ENCODE data around the gene RAD51AP1.
"Not testable (repeated sequence)": the region's sequence is repeated elsewhere in the genome, so short reads cannot be mapped to it uniquely, and the experiment has no call there.

RAD51AP1 gene

DNA sequence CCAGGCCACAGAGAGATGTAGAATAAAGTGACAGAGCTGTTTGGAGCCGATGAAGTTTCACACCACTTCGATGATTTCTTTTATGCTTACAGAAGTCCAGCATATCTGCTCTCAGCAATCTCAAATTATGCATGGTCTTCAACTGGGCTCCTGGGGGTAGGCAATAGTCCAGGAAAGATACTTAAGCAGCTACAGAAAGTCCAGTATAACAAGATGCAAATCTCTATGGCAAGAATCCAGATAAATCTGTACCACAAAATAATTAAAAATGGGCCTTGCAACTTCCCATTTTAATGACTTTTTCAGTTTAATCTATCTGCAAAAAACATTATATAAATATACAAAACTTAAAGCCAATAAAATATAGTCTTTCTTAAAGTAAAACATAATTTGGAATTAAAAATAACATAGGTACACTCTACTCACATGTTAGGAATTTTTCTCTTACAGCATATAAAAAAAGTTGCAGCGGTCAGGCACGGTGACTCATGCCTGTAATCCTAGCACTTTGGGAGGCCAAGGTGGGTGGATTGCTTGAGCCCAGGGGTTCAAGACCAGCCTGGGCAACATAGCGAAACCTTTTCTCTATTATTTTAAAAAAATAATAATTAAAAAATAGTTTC is 20.5 kb upstream of the RAD51AP1 start:
- Histone ChIP-seq H3K4me1 (ENCODE audit: low read length) (no peaks in the 10 kb centered on the region), H3K36me3 (replicated peaks; ENCODE audit: low read depth, low read length) (no peaks in the 10 kb centered on the region), H3K4me3 (ENCODE audit: low read length) (no peak overlapping the region), H3K27ac (ENCODE audit: low read length) (no peak overlapping the region), H3K79me2 (ENCODE audit: low read length) (no peaks in the 10 kb centered on the region), H3K9ac (ENCODE audit: low read length) (no peak overlapping the region), H3K9me3 (ENCODE audit: insufficient read depth, low read length) (no peaks in the 10 kb centered on the region), H2AFZ (ENCODE audit: low read depth, low read length) (no peak overlapping the region), H3K4me2 (ENCODE audit: low read length) (no peak overlapping the region), H3K27me3 (ENCODE audit: low read depth, low read length) (no peaks in the 10 kb centered on the region), H4K20me1 (ENCODE audit: insufficient read depth, low read length) (no peaks in the 10 kb centered on the region)
- TF ChIP-seq, protein P1, sequence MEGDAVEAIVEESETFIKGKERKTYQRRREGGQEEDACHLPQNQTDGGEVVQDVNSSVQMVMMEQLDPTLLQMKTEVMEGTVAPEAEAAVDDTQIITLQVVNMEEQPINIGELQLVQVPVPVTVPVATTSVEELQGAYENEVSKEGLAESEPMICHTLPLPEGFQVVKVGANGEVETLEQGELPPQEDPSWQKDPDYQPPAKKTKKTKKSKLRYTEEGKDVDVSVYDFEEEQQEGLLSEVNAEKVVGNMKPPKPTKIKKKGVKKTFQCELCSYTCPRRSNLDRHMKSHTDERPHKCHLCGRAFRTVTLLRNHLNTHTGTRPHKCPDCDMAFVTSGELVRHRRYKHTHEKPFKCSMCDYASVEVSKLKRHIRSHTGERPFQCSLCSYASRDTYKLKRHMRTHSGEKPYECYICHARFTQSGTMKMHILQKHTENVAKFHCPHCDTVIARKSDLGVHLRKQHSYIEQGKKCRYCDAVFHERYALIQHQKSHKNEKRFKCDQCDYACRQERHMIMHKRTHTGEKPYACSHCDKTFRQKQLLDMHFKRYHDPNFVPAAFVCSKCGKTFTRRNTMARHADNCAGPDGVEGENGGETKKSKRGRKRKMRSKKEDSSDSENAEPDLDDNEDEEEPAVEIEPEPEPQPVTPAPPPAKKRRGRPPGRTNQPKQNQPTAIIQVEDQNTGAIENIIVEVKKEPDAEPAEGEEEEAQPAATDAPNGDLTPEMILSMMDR (IDR thresholded peaks at IDR 0.05; ENCODE audit: low read depth, low read length): no peak
- no peak for TF ChIP-seq EZH2phosphoT487 (IDR thresholded peaks at IDR 0.05; ENCODE audit: low read depth)

- H4K20me1 ChIP-seq (ENCODE audit: insufficient read depth, low read length); H3K9ac ChIP-seq (ENCODE audit: low read length); H3K27me3 ChIP-seq (ENCODE audit: low read depth, low read length); H3K4me2 ChIP-seq (ENCODE audit: low read length); H3K27ac ChIP-seq (ENCODE audit: low read length); H3K79me2 ChIP-seq (ENCODE audit: low read length); H3K9me3 ChIP-seq (ENCODE audit: insufficient read depth, low read length); H3K36me3 ChIP-seq (replicated peaks; ENCODE audit: low read depth, low read length); H3K4me1 ChIP-seq (ENCODE audit: low read length); H2AFZ ChIP-seq (ENCODE audit: low read depth, low read length); H3K4me3 ChIP-seq (ENCODE audit: low read length): not testable (repeated sequence)
Measured at GRCh38 chr12:4523443-4523842, 15.2 kb upstream of the RAD51AP1 start.

DNA sequence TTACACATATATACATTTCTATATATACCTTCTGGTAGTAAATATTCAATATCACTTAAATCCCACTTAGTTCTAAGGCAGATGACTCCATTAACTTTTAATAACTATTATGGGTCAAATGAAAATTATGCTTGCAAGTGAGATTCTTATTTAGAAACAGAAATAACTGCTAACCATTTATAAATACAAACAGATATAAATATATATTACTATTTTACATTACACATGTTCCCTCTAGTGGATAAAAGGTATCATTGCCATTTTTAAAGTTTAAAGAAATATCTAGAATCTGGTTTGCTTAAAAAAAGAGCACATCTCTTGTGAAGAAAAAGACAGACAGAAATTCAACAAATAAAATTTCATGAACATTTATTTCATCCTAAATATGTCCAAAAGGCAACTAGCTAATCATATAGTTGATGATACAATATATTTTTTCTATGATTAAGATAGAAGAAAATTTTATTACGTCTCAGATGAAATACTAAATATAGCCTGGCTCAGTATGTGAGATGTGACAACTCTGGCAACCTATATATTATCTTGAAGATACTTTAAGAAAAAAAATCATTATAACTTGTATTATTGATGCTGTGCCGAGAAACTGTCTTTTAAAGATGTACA is 11.7 kb upstream of the RAD51AP1 start:
- Histone ChIP-seq H3K9me3 (ENCODE audit: insufficient read depth, low read length) (no peaks in the 10 kb centered on the region), H4K20me1 (ENCODE audit: insufficient read depth, low read length) (no peaks in the 10 kb centered on the region), H3K79me2 (ENCODE audit: low read length) (no peaks in the 10 kb centered on the region), H2AFZ (ENCODE audit: low read depth, low read length) (no peak overlapping the region), H3K4me3 (ENCODE audit: low read length) (no peak overlapping the region), H3K27me3 (ENCODE audit: low read depth, low read length) (no peaks in the 10 kb centered on the region), H3K4me1 (ENCODE audit: low read length) (no peaks in the 10 kb centered on the region), H3K36me3 (replicated peaks; ENCODE audit: low read depth, low read length) (peaks cover 9% of the 10 kb centered on the region), H3K9ac (ENCODE audit: low read length) (no peak overlapping the region), H3K4me2 (ENCODE audit: low read length) (no peak overlapping the region), H3K27ac (ENCODE audit: low read length) (no peak overlapping the region)
- TF ChIP-seq EZH2phosphoT487 (IDR thresholded peaks at IDR 0.05; ENCODE audit: low read depth): no peak
- TF ChIP-seq, protein P1 (IDR thresholded peaks at IDR 0.05; ENCODE audit: low read depth, low read length): peak; percentile 46

DNA sequence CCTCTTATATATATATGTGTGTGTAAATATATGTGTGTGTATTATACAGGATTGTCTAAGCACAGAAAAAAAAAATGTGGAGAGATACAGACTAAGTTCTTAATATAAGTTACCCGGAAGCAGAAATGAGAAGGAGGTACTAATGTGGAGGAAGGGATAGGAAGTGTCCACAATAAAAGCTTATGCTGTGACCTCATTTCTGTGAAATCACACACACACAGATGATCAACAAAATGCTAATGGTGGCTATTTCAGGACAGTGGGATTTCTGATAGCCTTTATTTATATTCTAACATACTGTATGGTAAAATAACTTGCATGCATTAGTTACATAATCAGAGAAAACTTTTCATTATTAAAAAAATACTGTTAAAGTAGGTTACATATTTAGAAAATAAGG is 8.5 kb upstream of the RAD51AP1 start:
- no peak overlapping the region for H2AFZ ChIP-seq (ENCODE audit: low read depth, low read length)
- H3K36me3 ChIP-seq (replicated peaks; ENCODE audit: low read depth, low read length): peaks cover 14% of the 10 kb centered on the region
- peaks cover 8% of the 10 kb centered on the region for H3K4me1 ChIP-seq (ENCODE audit: low read length)
- H3K9me3 ChIP-seq (ENCODE audit: insufficient read depth, low read length): no peaks in the 10 kb centered on the region
- no peak overlapping the region for H3K4me2 ChIP-seq (ENCODE audit: low read length)
- no peaks in the 10 kb centered on the region for H3K27me3 ChIP-seq (ENCODE audit: low read depth, low read length)
- no peaks in the 10 kb centered on the region for H4K20me1 ChIP-seq (ENCODE audit: insufficient read depth, low read length)
- H3K4me3 ChIP-seq (ENCODE audit: low read length): no peak overlapping the region
- no peak for TF ChIP-seq EZH2phosphoT487 (IDR thresholded peaks at IDR 0.05; ENCODE audit: low read depth)
- TF ChIP-seq, protein P1 (IDR thresholded peaks at IDR 0.05; ENCODE audit: low read depth, low read length): no peak
- H3K27ac ChIP-seq (ENCODE audit: low read length): no peak overlapping the region
- no peaks in the 10 kb centered on the region for H3K79me2 ChIP-seq (ENCODE audit: low read length)
- no peak overlapping the region for H3K9ac ChIP-seq (ENCODE audit: low read length)
